Endothelial cell (in vitro differentiated cells): ENCODE data around the gene ACTR1B. TPM values are rescaled to one million over a fixed set of nuclear protein-coding genes. Genes with fewer than 3 reads are reported as not detected.
"Not testable (repeated sequence)": the region's sequence is repeated elsewhere in the genome, so short reads cannot be mapped to it uniquely, and the experiment has no call there.

Source experiments
- DNase-seq: peaks from one replicate; pipeline ENCODE4 v3.0.0; 2021; ENCODE audit warnings: low spot score
- H3K27ac Mint-ChIP-seq: one replicate; pipeline ENCODE4 v1.8.0; 2021; ENCODE audit warnings: mixed read lengths, inconsistent platforms; ENCODE audit not compliant: unreplicated experiment
- H3K27me3 Mint-ChIP-seq: one replicate; pipeline ENCODE4 v1.8.0; 2021; ENCODE audit warnings: mild to moderate bottlenecking, moderate library complexity, mixed read lengths, inconsistent platforms; ENCODE audit not compliant: unreplicated experiment
- H3K36me3 Mint-ChIP-seq: one replicate; pipeline ENCODE4 v1.8.0; 2021; ENCODE audit warnings: mild to moderate bottlenecking, low read depth, mixed read lengths, inconsistent platforms; ENCODE audit not compliant: unreplicated experiment
- H3K4me1 Mint-ChIP-seq: one replicate; pipeline ENCODE4 v1.8.0; 2021; ENCODE audit warnings: mild to moderate bottlenecking, mixed read lengths, inconsistent platforms; ENCODE audit not compliant: unreplicated experiment
- H3K4me3 Mint-ChIP-seq: one replicate; pipeline ENCODE4 v1.8.0; 2021; ENCODE audit warnings: mild to moderate bottlenecking, mixed read lengths, inconsistent platforms; ENCODE audit not compliant: unreplicated experiment
- H3K9me3 Mint-ChIP-seq: one replicate; pipeline ENCODE4 v1.8.0; 2021; ENCODE audit warnings: mixed read lengths, inconsistent platforms; ENCODE audit not compliant: unreplicated experiment
- total RNA-seq: library from RNA; stranded (reverse); fragmentation: NEBNext Ultra II Directional; extraction: Animal tissue kit (Norgen Biotek cat#: 25700); gene quantifications from one replicate; pipeline ENCODE4 v1.2.1, GENCODE V29; 2021; ENCODE audit not compliant: unreplicated experiment
- TF ChIP-seq, protein P1 (sequence below): fragments of 200-600 bp; sonication (generic); IDR thresholded peaks from one replicate; pipeline ENCODE4 v1.5.0; 2021; ENCODE audit warnings: antibody characterized with exemption; ENCODE audit not compliant: unreplicated experiment

Gene ACTR1B
- total RNA-seq, 1 donor from 2014 or later, result 52.1 TPM

DNA sequence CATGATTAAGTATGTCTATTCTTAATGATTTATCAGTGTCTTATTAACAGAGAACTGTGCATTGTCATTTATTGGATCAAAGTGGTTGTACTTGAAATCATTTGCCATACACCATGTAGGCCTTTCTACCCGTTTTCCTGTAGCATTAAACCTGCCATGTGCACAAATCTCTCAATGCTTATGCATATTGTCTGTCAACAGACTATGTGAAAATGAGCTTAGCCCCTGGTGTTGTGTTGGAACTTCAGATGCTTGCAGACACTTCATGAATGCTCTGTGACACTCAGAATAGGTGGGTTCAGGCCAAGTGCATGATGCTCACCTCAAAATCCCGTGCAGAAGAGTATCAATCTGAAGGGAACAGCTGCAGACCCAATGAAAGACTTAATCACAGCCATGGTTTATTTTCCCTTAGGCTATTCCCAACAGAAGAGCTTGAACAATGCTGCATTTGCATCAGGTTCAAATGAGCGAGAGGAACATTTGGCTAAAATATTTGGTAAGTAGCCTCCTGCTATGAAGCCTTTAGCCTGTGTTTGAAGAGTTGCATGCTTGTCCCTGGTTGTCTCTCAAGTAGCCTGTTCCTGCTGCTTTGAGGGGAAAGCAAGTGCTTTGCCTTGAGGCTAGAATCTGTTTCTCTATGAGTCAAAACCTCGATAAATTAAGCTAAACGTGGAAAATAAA is 11.7 kb upstream of the ACTR1B start:
- Mint-ChIP-seq H3K27me3 (no peaks in the 10 kb centered on the region), H3K4me3 (no peak overlapping the region), H3K9me3 (no peaks in the 10 kb centered on the region), H3K36me3 (peaks cover 4% of the 10 kb centered on the region), H3K27ac (no peak overlapping the region), H3K4me1 (peaks cover 5% of the 10 kb centered on the region)
- TF ChIP-seq, protein P1, sequence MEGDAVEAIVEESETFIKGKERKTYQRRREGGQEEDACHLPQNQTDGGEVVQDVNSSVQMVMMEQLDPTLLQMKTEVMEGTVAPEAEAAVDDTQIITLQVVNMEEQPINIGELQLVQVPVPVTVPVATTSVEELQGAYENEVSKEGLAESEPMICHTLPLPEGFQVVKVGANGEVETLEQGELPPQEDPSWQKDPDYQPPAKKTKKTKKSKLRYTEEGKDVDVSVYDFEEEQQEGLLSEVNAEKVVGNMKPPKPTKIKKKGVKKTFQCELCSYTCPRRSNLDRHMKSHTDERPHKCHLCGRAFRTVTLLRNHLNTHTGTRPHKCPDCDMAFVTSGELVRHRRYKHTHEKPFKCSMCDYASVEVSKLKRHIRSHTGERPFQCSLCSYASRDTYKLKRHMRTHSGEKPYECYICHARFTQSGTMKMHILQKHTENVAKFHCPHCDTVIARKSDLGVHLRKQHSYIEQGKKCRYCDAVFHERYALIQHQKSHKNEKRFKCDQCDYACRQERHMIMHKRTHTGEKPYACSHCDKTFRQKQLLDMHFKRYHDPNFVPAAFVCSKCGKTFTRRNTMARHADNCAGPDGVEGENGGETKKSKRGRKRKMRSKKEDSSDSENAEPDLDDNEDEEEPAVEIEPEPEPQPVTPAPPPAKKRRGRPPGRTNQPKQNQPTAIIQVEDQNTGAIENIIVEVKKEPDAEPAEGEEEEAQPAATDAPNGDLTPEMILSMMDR, result no peak
- DNase-seq, result no peak

DNA sequence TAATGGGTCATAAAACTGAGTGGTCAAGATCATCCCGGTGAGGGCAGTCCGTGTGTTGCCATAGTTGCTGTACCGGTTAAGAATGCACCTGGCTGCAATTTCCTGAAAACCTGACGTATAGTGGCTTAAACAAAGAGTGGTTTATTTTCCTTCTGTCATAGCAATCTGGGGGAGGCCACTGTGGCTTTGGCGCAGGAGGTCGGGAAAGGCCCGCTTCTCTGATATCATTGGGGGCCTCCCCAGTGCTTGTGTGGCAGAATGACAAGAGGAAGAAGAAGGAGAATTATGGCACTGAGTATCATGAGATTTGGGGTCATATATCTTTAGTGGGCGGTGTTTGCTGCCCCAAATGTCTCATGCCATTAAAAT is 10.1 kb upstream of the ACTR1B start:
- H3K36me3 Mint-ChIP-seq, result peaks cover 4% of the 10 kb centered on the region
- H3K4me1 Mint-ChIP-seq, result peaks cover 5% of the 10 kb centered on the region
- H3K4me3 Mint-ChIP-seq, result no peak overlapping the region
- H3K27me3 Mint-ChIP-seq, result no peaks in the 10 kb centered on the region
- no peaks in the 10 kb centered on the region for H3K9me3 Mint-ChIP-seq
- TF ChIP-seq, protein P1, result no peak
- no peak overlapping the region for H3K27ac Mint-ChIP-seq
- no peak for DNase-seq

DNA sequence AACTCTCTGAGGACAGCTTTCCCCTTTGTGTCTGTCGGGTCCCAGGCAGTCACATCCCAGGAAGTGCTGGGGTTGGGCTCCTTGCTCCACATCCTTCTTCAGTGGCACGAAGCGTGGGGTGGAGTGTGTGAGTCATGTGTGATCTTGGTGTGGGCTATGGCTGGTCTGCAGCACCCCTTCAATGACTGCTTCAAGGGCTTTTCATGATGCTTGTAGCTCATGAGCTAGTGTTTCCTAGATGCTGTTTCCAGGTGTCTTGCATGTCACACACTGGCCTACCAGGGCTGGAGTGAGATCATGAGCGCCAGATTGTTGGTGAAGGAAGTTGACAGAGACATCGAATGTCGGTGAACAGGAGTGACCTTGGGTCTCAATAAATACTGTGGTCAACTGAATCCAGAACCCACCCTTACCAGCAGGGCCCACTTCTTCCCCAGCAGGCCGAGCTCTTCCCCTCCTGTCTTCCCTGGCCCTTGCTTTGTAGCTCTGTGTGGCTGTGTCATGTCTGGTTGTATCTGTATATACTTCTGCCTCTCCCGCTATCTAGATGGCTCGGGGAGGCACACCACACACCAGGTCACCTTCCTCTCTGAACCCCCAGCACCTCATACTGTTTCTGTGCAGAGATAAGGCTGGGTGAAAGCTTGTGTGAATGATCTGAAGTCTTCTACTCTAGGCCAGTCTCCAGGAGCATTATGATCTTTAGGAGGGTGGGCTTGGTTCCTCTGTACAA is 9.5 kb upstream of the ACTR1B start:
- no peak overlapping the region for H3K4me3 Mint-ChIP-seq
- no peak overlapping the region for H3K27ac Mint-ChIP-seq

DNA sequence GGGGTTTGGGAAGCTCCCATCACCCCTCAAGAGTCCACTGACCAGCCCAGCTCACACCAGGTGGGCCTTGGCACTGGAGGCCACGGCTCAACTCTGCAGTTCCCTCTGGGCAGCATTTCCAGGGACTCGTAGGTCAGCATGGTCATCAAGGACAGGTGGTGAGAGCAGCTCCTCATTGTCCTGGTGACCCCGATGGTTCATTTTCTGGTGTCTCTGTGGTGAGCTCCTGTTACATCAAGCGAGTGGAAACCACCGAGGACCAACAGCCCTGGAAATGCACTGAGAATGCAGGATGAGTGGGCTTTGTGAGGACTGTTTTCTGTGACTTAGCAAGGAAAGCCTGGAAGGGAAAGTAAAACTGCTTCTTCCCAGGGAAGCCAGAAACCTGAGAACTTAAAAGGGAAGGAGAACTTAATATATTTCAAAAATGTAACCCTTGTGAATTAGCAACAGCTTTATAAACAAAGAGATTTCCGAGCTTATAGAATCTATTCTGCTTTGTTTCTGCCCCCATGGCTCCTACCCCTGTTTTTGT is 8.8 kb upstream of the ACTR1B start:
- H3K9me3 Mint-ChIP-seq, DNase-seq, H3K27me3 Mint-ChIP-seq, H3K4me1 Mint-ChIP-seq, H3K4me3 Mint-ChIP-seq, H3K36me3 Mint-ChIP-seq, H3K27ac Mint-ChIP-seq: not testable (repeated sequence)

More for the DNA sequence above, 9.5 kb upstream of the ACTR1B start:
- TF ChIP-seq, protein P1, result no peak
- H3K27me3 Mint-ChIP-seq, result no peaks in the 10 kb centered on the region
- peaks cover 5% of the 10 kb centered on the region for H3K4me1 Mint-ChIP-seq
- DNase-seq, result no peak
- H3K9me3 Mint-ChIP-seq, result no peaks in the 10 kb centered on the region
- H3K36me3 Mint-ChIP-seq, result peaks cover 4% of the 10 kb centered on the region

DNA sequence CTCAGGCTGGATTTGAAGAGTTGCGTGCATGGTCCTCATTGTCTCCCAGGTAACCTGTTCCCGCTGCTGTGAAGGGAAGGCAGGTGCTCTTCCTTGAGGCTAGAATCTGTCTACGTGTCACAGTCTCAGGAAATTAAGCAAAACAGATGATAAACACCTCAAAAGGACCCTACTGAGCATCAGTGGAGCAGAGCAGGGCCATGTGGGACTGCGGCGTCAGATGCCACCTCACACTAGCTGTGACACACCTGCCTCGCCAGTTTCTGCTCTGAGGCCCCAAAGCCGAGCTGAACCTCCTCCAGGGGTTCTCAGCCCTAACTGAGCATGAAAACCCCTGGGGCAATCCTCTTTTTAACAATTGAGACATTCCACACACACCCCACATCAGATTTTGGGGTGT is 7.7 kb upstream of the ACTR1B start:
- Mint-ChIP-seq H3K4me3 (no peak overlapping the region), H3K9me3 (no peaks in the 10 kb centered on the region), H3K27ac (no peak overlapping the region), H3K36me3 (peaks cover 4% of the 10 kb centered on the region), H3K4me1 (peaks cover 2% of the 10 kb centered on the region), H3K27me3 (no peaks in the 10 kb centered on the region)
- TF ChIP-seq, protein P1, result no peak
- DNase-seq, result no peak
